22Rv1 (cell line): Measurements from ENCODE around the gene AUTS2.

ENCODE experiments used
- H3K27ac ChIP-seq: fragments of 450-650 bp; 2 replicates; pipeline ENCODE4 v1.5.1; 2017
- ZFX ChIP-seq: fragments of 450-650 bp; IDR thresholded peaks from 2 replicates; pipeline ENCODE4 v1.6.1; 2017; ENCODE audit warnings: antibody characterized with exemption, borderline replicate concordance
- TF ChIP-seq, protein P1 (sequence below): fragments of 450-650 bp; IDR thresholded peaks from 2 replicates; pipeline ENCODE4 v1.5.1; 2017; ENCODE audit warnings: mild to moderate bottlenecking

Gene AUTS2

DNA sequence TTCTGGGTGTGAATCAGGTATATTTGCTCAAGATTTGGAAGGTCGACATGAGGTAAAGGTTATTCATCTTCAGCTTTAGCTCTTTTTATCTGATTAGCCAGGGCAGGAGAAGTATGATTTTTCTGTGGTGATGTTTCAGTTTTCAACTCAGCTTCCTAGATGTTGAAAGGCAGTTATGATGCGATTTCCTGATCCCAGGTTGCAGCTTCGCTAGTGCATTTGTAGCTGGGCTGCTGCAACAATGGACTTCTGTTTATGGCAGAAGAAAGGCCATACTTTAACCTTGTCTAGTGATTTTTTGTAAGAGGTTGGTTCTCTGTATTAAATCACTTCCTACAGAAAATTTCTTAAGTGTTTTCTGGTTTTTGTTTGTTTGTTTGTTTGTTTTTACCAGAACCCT lies 619.3 kb downstream of the AUTS2 start:
- no peak overlapping the region for H3K27ac ChIP-seq
- no peak for TF ChIP-seq ZFX
- TF ChIP-seq, protein P1, sequence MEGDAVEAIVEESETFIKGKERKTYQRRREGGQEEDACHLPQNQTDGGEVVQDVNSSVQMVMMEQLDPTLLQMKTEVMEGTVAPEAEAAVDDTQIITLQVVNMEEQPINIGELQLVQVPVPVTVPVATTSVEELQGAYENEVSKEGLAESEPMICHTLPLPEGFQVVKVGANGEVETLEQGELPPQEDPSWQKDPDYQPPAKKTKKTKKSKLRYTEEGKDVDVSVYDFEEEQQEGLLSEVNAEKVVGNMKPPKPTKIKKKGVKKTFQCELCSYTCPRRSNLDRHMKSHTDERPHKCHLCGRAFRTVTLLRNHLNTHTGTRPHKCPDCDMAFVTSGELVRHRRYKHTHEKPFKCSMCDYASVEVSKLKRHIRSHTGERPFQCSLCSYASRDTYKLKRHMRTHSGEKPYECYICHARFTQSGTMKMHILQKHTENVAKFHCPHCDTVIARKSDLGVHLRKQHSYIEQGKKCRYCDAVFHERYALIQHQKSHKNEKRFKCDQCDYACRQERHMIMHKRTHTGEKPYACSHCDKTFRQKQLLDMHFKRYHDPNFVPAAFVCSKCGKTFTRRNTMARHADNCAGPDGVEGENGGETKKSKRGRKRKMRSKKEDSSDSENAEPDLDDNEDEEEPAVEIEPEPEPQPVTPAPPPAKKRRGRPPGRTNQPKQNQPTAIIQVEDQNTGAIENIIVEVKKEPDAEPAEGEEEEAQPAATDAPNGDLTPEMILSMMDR, result no peak

DNA sequence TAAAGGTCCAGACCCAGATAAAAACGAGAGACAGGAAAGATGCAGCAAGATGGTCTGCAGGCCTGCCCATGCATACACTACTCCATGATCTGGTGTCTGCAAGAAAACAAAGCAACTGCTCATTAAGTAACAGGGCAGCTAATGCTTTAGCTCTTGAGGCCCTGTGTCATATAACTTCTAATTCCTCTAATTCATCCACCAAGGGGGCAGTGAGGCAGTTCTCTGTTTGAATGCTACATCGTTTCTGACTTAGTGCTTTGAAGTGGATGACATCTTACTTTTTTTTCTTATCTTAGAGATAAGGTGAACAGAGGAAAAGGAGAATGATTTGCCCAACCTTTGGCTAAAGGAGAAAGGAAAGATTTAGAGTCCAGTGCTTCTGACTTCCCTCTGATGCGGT lies 619.7 kb downstream of the AUTS2 start:
- TF ChIP-seq, protein P1, result no peak
- no peak for TF ChIP-seq ZFX

DNA sequence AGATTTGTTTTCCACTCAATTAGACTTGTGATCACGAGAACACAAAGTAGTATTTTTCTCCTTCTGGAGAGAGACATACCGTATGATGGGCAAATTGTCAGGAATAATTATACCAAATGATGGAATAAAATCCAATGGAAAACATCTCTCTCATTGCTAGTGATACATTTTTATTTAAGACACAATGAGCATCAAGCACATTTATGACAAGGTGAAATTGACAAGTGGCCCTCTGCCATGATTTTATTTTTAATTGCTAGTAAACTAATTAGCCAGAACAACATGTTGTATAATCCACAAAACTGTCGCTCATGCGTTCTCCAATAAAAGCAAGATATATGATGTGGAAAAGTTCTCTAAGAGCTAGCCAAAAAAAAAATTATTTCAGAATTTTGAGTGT lies 620.8 kb downstream of the AUTS2 start:
- H3K27ac ChIP-seq, result no peak overlapping the region
- TF ChIP-seq, protein P1, result no peak
- no peak for TF ChIP-seq ZFX

More for the DNA sequence above, 619.7 kb downstream of the AUTS2 start:
- H3K27ac ChIP-seq, result no peak overlapping the region

DNA sequence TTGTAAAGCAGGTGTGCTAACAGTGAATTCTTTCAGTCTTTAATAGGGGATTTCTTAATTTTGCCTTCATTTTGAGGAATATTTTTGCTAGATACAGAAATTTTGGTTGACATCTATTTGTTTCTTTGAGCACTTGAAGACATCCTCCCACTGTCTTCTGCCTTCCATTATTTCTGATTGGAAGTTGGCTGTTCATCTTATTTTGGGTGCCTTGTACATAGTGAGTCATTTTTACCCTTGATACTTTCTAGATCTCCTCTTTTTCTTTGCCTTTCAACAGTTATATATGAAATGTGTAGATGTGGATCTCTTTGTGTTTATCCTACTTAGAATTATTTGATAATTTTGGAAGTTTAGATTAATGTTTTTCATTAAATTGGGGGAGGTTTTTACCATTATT lies 631.0 kb downstream of the AUTS2 start:
- TF ChIP-seq, protein P1, result no peak
- no peak for TF ChIP-seq ZFX
- no peak overlapping the region for H3K27ac ChIP-seq

DNA sequence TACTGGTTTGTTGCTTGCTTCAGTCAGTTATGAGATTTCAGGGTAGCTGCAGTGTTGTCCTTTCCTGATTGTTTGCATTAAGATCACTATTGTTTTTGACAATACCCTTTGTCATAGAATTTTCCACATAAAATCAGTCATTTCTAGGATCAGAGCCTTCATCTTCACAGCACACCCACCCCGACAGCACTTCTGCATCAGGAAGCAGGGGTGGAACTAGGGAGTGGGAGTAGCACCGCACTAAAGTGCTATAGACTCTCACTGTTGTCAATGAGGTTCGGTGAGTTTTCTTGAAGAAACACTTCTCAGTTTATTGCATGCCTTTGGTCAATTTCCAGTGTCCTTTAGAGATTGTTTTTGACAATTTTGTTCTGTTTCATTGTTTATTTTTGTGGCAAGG lies 632.5 kb downstream of the AUTS2 start:
- no peak for TF ChIP-seq ZFX
- TF ChIP-seq, protein P1, result no peak
- no peak overlapping the region for H3K27ac ChIP-seq

- no peak overlapping the region for H3K27ac ChIP-seq
- TF ChIP-seq ZFX, result no peak
- TF ChIP-seq, protein P1, result no peak
These were observed 635.5 kb downstream of the AUTS2 start for GRCh38 chr7:70233776-70234175.

- H3K27ac ChIP-seq, result no peak overlapping the region
- no peak for TF ChIP-seq ZFX
- TF ChIP-seq, protein P1, result no peak
These were observed 639.0 kb downstream of the AUTS2 start for GRCh38 chr7:70237256-70237655.
